Motor neuron (in vitro differentiated cells): Measurements from ENCODE around the gene EIF1. TPM values are rescaled to one million over a fixed set of nuclear protein-coding genes. Genes with fewer than 3 reads are reported as not detected.

Experiments
- ATAC-seq, 8 experiments: fragments of 200-7000 bp; cut with Tn5 transposase; replicated peaks in 6 of 8; 2 replicates each; pipeline ENCODE4 v1.8.0; 2021; ENCODE audit warnings: mild to moderate bottlenecking in 8 of 8, moderate library complexity in 8 of 8
- H3K27ac ChIP-seq, 2 donors: fragments of 250-450 bp; sonication (Bioruptor Pico); 2 replicates each; pipeline ENCODE4 v1.9.0; 2021; ENCODE audit warnings: antibody characterized with exemption in 2 of 2, mild to moderate bottlenecking in 2 of 2, moderate library complexity in 1 of 2
- H3K4me1 ChIP-seq, 2 donors: fragments of 250-450 bp; sonication (Bioruptor Pico); replicated peaks in 1 of 2; 2 replicates each; pipeline ENCODE4 v1.6.1; 2021; ENCODE audit warnings: antibody characterized with exemption in 2 of 2, mild to moderate bottlenecking in 2 of 2, moderate library complexity in 1 of 2
- H3K4me3 ChIP-seq, 5 donors: fragments of 250-450 bp; sonication (Bioruptor Pico); 2 replicates each; pipeline ENCODE4 v1.9.0; 2021; ENCODE audit warnings: antibody characterized with exemption in 5 of 5, mild to moderate bottlenecking in 5 of 5, moderate library complexity in 4 of 5
- WGBS, 10 experiments: fragments of 450-650 bp; shearing (Covaris generic); methylation state at CpG; one replicate each; pipeline ENCODE4 v1.0.0; 2022; 5-methylcytosine and 5-hydroxymethylcytosine counted together
- in situ Hi-C, 9 experiments: fragments of 400-800 bp; cut with MboI; loops; one replicate each; pipeline ENCODE4 v1.15.0; 2021; ENCODE audit warnings: low sequenced_read_pairs in 9 of 9, low pct_unique_long_range_greater_than_20kb in 2 of 9; ENCODE audit not compliant: unreplicated experiment in 9 of 9
- total RNA-seq, 8 experiments: library from RNA; unstranded; fragments of 300-600 nt; gene quantifications; 2 replicates each; pipeline versions ENCODE4 v1.2.3 to v1.2.4, GENCODE V29; 2022

Gene EIF1
- total RNA-seq, 8 experiments from 2014 or later, result 160 to 776 (median 444) TPM

DNA sequence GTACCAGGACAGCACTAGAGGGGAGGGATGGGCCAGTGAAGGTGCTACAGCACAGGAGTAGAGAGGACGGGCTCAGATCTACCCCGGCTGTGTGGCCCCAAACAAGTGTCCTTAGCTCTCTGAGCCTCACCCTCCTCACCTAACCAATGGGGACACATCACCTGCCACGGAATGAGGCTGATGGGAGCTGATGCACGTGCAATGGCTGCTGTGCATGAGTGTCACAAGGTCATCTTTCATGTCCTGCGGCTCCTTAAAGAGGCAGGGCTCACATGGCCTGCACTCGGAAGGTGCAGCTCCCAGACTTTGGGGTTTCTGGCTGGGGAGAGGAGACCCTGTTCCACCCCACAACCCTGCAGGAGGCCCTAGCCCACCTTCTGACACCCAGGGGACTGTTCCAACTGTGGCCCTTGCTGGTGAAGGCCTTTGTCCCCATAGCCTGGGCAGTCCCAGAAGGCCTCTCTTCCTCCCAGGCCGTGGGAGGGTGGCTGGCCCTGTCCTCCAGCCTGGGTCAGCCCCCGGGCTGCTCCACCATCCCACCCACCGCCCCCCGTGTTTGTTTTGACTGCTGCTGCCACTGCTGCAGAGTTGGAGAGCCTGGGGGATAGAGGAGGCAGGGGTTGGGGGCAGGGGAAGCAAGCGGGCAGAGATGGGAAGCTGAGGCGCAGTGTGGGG is 35.3 kb downstream of the EIF1 start:
- H3K4me1 ChIP-seq, result peaks cover 22 to 34% of the 10 kb centered on the region in 2 donors
- ATAC-seq, result peak in 2 of 8 experiments; percentile 10 to 15
- WGBS, 10 experiments, result 17 to 93% (median 40%) methylated on average over 1 to 3 of the region's 12 CpGs; no CpG with 5 or more reads in 7 of the 10 experiments
- H3K4me3 ChIP-seq, result no peak overlapping the region
- in situ Hi-C loops, result no loop called here
- no peak overlapping the region for H3K27ac ChIP-seq

DNA sequence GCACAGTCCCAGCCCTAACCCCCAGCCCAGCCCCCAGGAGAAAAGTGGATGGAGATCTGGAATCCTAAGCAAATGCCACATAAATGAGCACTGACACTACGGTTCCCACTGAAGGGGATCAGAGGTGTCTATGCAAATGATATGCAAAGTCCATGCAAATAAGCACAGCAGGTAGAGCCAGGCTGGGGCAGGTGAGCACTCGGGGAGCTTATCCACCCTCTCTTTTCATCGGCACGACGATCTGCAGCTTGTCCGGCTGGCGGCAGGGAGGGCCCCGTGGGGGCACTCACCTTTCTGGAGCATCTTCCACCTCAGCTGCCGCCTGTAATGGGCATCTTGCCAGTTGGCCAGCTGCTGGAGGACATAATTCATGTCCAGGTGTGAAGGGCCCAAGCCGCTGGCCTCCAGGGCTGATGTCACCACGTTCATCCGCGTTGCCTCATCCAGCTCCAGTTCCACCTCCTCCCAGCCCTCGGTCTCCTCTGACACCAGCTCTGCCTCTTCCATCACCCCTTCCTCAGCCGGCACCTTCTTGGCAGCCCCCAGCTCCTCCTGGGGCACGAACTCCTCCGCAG is 35.9 kb downstream of the EIF1 start:
- 44 to 83% (median 73%) methylated on average over 1 to 4 of the region's 17 CpGs; no CpG with 5 or more reads in 5 of the 10 experiments for WGBS, 10 experiments
- in situ Hi-C loops, result loop anchor here in 3 of 9 experiments (25.0 kb wide), 2 partner anchors 113 to 388 kb away; partner anchors contain the start of genes DHX58 (in 2 of the 3), HSPB9 (in 2 of the 3), KAT2A (in 2 of the 3) and KLHL10 (in 1 of the 3)
- Histone ChIP-seq H3K4me3 (no peak overlapping the region), H3K27ac (no peak overlapping the region), H3K4me1 (peaks cover 22 to 34% of the 10 kb centered on the region in 2 donors)
- ATAC-seq, result peak in 3 of 8 experiments; percentile 44 to 55 (median 45)

DNA sequence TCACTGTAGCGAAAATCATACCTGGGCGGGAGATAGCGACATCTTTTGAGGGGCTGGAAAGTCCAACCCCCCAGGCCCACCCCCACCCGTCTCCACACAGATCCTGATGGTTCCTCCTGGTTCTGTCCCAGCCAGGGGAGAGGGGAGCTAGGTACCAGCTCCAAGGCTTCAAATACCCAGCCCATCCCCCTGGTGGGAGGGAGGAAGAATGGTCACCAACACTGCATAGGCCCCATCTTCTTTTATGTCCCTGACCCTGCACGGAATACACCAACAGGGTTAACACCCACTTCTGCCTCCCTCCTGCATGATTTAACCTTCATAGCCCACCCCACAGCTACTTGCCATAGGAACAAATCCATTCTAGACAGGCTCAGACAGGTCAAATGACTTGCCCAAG is 36.4 kb downstream of the EIF1 start:
- ATAC-seq, result no peak
- no peak overlapping the region for H3K27ac ChIP-seq
- WGBS, 10 experiments, result 67 to 100% methylated on average over 1 of the region's 5 CpGs; no CpG with 5 or more reads in 8 of the 10 experiments
- in situ Hi-C loops, result loop anchor here in 3 of 9 experiments (25.0 kb wide), 2 partner anchors 112 to 387 kb away; partner anchors contain the start of genes DHX58 (in 2 of the 3), HSPB9 (in 2 of the 3), KAT2A (in 2 of the 3) and KLHL10 (in 1 of the 3)
- H3K4me1 ChIP-seq, result peaks cover 22 to 34% of the 10 kb centered on the region in 2 donors
- H3K4me3 ChIP-seq, result no peak overlapping the region

DNA sequence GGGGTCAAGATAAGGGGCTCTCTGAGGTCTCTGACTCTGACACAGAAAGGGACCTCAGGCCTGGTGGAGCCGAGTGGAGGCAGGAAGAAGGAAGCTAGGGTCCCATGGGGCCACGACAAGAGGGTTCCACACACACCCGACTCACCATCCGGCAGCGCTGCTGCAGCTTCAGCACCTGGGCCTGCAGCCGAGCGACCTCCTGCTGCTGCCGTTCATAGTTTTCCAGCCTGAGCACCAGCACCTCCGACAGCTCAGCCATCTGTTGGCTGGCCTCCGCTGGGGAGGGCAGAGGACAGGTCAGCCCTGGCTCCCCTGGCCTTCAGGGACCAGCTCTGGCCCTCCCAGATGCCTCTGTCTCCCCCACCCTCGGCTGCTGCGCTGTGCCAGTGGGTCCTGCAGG is 39.4 kb downstream of the EIF1 start:
- H3K4me1 ChIP-seq, result peaks cover 11 to 27% of the 10 kb centered on the region in 2 donors
- H3K4me3 ChIP-seq, result no peak overlapping the region
- in situ Hi-C loops, result loop anchor here in 3 of 9 experiments (25.0 kb wide), 2 partner anchors 109 to 384 kb away; partner anchors contain the start of genes DHX58 (in 2 of the 3), HSPB9 (in 2 of the 3), KAT2A (in 2 of the 3) and KLHL10 (in 1 of the 3)
- peak overlapping the region in 1 of 2 donors; percentile 41 for H3K27ac ChIP-seq
- 43 to 100% (median 83%) methylated on average over 1 to 5 of the region's 12 CpGs; no CpG with 5 or more reads in 5 of the 10 experiments for WGBS, 10 experiments
- ATAC-seq, result no peak

DNA sequence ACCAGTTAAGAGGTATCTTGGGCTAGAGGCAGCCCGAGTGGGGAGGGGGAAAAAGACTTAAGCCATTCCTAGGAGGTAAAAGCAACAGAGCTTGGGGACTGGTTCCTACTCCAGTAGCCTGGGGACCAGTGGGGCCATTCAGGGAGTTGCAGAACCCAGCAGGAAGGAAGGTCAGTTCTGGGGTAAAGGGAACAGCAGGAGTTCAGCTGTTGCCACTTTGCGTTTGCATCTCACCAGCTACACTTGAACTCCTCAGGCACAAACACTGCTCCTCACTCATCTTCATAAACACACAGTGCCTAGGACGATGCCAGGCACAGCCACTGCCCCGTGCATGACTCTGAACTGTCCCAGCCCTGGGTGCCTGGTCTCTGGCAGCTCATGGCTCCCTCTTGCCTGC is 41.8 kb downstream of the EIF1 start:
- whole genome bisulfite sequencing, 10 experiments, result 0 to 50% (median 20%) methylated on average over 1 to 3 of the region's 4 CpGs; no CpG with 5 or more reads in 1 of the 10 experiments

DNA sequence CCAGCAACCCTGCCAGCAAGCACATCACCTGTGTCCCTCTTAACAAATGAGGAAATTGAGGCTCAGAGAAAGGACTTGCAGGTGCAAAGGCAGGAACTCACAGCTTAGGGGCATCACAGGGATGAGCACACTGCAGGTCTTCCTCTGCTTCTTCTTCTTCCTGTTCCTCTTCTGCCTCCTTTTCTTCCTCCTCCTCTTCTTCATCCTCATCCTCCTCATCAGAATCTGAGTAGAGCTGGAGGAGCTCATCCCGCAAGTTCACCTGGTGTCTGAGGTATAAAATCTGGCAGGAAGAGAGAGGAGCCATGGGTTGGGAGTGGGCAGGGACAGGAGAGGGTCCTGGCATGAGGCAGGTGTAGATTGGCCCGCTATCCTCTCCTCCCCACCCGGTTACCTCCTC is 43.2 kb downstream of the EIF1 start:
- no peak for ATAC-seq
- H3K4me3 ChIP-seq, result no peak overlapping the region
- no peak overlapping the region for H3K27ac ChIP-seq
- 25 to 80% (median 70%) methylated on average over 1 to 2 of the region's 3 CpGs; no CpG with 5 or more reads in 7 of the 10 experiments for WGBS, 10 experiments
- in situ Hi-C loops, result loop anchor here in 5 of 9 experiments (10.0 to 25.0 kb wide), 4 partner anchors 63 to 380 kb away; partner anchors contain the start of genes DHX58 (in 2 of the 5), HSPB9 (in 2 of the 5), KAT2A (in 2 of the 5) and KLHL10 (in 1 of the 5)
- peaks cover 0 to 9% of the 10 kb centered on the region in 2 donors for H3K4me1 ChIP-seq

More for the DNA sequence above, 41.8 kb downstream of the EIF1 start:
- H3K4me3 ChIP-seq, result no peak overlapping the region
- H3K4me1 ChIP-seq, result peaks cover 0 to 11% of the 10 kb centered on the region in 2 donors
- in situ Hi-C loops, result loop anchor here in 5 of 9 experiments (10.0 to 25.0 kb wide), 4 partner anchors 64 to 382 kb away; partner anchors contain the start of genes DHX58 (in 2 of the 5), HSPB9 (in 2 of the 5), KAT2A (in 2 of the 5) and KLHL10 (in 1 of the 5)
- H3K27ac ChIP-seq, result no peak overlapping the region
- ATAC-seq, result no peak

DNA sequence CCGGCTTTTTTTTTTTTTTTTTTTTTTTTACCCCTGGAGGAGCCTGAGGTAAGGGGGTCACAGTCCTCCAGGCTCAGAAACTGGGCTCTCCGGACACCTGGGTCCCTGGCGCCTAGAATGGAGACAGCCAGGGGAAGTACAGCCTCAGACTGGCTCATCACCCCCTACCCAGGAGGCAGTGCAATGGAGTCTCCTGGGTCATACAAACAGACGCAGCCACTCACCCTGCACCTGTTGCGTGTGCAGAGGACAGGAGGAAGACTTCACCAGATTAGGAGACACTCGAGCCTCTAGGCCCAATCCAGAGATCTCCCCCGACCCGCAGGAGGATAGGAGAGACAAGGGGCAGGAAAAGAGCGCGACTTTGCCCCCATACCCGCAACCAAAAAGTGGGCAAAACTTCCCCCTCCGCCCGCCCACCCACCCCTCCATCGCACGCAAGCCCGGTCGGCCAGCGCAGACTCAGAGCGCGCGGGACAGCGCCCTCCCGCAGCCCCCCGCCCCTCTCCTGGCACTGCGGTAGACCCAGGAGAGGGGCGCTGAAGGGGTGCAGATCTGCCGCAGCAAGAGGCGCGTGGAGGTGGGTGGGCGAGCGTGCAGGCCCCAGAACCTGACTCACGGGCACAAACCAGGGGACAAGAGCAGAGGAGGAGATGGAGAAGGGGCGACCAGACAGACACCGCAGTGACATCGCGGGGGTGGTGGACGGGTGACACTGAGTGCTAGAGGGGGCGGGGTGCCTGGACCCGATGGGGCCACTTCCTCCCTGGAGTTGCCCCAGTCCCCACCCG is 44.9 kb downstream of the EIF1 start:
- 8 to 40% (median 10%) methylated on average over 1 to 6 of the region's 40 CpGs; no CpG with 5 or more reads in 7 of the 10 experiments for WGBS, 10 experiments
- in situ Hi-C loops, result loop anchor here in 5 of 9 experiments (10.0 to 25.0 kb wide), 4 partner anchors 61 to 379 kb away; partner anchors contain the start of genes DHX58 (in 2 of the 5), HSPB9 (in 2 of the 5), KAT2A (in 2 of the 5) and KLHL10 (in 1 of the 5)
- Histone ChIP-seq H3K4me3 (peak overlapping the region; percentile 31 to 50 (median 39)), H3K4me1 (peaks cover 3 to 7% of the 10 kb centered on the region in 2 donors), H3K27ac (no peak overlapping the region)
- ATAC-seq, result peak in 6 of 8 experiments; percentile 1 to 31 (median 21)

DNA sequence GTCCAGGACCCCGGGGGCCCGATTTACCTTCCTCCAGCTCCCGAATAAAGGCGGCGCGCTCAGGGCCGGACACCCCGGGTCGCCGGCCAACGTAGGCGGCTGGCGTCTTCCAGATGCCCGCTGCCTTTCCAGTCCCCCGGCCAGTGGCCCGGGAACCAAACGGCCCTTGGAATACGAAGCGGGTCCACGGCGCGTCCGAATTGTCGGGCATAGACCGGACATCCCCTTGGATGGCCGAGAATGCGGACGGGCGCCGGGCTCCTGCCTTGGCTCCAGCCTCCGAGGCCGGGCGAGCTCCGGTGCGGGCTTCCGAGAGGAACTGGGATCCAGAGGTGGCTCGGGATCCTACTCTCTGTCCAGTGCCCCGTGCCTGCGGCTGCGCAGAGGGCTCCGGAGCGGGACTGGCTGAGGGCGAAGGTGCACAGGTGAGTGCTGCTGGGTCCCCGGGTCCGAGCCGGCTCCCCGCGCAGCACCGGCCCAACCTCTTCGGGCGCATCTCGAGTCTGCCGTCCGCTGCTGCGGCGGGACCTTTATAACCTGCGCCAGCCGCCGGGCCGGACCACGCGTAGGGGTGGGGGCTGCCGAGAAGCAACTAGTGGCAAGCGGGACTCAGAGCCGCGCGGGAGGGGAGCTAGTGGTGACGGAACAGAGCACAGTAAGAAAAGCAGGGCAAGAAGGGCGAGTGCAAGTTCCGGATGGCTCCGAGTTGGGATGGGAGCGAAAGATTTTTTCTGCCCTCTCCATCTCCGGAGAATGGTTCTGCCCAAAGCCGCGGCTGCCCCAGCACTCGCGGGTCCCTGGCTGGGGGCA is 45.7 kb downstream of the EIF1 start, which contains the start of gene HAP1:
TSS of gene HAP1 (minus strand) at position 505 of the 810 bp plus-strand sequence. CDS start at position 496, 9 bp downstream.
- H3K4me1 ChIP-seq, result peaks cover 3 to 7% of the 10 kb centered on the region in 2 donors
- H3K27ac ChIP-seq, result no peak within 1 kb of the TSS
- H3K4me3 ChIP-seq, result peak within 1 kb of the TSS; percentile 31 to 50 (median 39)
- in situ Hi-C loops, result loop anchor here in 5 of 9 experiments (10.0 to 25.0 kb wide), 4 partner anchors 60 to 378 kb away; partner anchors contain the start of genes DHX58 (in 2 of the 5), HSPB9 (in 2 of the 5), KAT2A (in 2 of the 5) and KLHL10 (in 1 of the 5)
- 0 to 17% (median 3%) methylated on average over 7 to 21 of the region's 77 CpGs; no CpG with 5 or more reads in 5 of the 10 experiments for WGBS, 10 experiments
- ATAC-seq, result peak; percentile 67 to 74 (median 72)

DNA sequence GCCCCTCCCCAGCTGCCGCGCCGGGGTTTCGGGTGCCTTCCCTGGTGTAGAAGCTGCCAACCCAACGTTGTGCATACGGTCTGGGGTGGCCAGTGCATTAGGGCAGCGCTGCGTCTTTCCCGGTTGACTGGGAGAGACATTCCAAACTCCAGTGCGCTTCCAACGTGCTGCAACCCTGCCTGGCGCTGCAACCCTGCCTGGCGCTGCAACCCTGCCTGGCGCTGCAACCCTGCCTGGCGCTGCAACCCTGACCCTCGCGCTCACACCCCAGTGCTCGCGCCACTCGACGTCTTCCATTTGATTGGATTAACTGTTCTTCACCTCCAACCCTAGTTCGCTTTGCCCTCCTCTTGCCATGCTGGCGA is 46.2 kb downstream of the EIF1 start:
- WGBS, 10 experiments, result 0 to 20% (median 6%) methylated on average over 1 to 19 of the region's 23 CpGs; no CpG with 5 or more reads in 4 of the 10 experiments
- ATAC-seq, result peak in 6 of 8 experiments; percentile 10 to 32 (median 22)
- Histone ChIP-seq H3K27ac (no peak overlapping the region), H3K4me3 (peak overlapping the region; percentile 31 to 50 (median 39)), H3K4me1 (peaks cover 3 to 7% of the 10 kb centered on the region in 2 donors)
- in situ Hi-C loops, result loop anchor here in 6 of 9 experiments (5.0 to 25.0 kb wide), 5 partner anchors 60 to 377 kb away; partner anchors contain the start of genes DHX58 (in 2 of the 6), HSPB9 (in 2 of the 6), KAT2A (in 2 of the 6) and KLHL10 (in 1 of the 6)

DNA sequence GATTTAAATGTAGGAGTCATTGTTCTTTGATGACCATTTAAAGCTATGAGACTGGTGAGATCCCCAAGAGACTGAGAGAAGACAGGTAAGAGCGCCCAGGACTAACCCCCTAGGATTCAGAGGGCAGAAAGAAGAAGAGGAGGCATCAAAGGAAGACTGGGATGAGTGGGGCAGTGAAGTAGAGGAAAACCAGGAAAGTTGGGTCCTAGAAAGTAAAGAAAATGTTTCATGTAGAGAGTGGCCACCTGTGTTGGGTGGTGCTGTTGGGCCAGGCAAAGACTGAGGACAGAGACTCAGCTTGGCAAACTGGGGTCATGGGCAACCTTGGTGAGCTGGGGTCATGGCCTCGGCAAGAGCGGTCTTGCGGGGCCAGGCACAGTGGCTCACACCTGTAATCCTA is 47.1 kb downstream of the EIF1 start:
- 41 to 100% (median 79%) methylated on average over 1 to 4 of the region's 4 CpGs; no CpG with 5 or more reads in 3 of the 10 experiments for WGBS, 10 experiments
- H3K4me1 ChIP-seq, result peaks cover 3 to 7% of the 10 kb centered on the region in 2 donors
- ATAC-seq, result no peak
- H3K4me3 ChIP-seq, result no peak overlapping the region
- H3K27ac ChIP-seq, result no peak overlapping the region
- in situ Hi-C loops, result loop anchor here in 6 of 9 experiments (5.0 to 25.0 kb wide), 5 partner anchors 59 to 377 kb away; partner anchors contain the start of genes DHX58 (in 2 of the 6), HSPB9 (in 2 of the 6), KAT2A (in 2 of the 6) and KLHL10 (in 1 of the 6)
